GM10266 (cell line): Measurements from ENCODE around the gene PRICKLE1.

Experiments used
- DNase-seq: peaks from one replicate; pipeline ENCODE4 v3.0.0; 2012; ENCODE audit errors: extremely low spot score
- TF ChIP-seq, protein P1 (sequence below): IDR thresholded peaks from 2 replicates; pipeline ENCODE4 v1.5.1; 2012; ENCODE audit warnings: mild to moderate bottlenecking, low read depth; ENCODE audit not compliant: control insufficient read depth, insufficient read depth; ENCODE audit errors: missing control alignments

Gene PRICKLE1

DNA sequence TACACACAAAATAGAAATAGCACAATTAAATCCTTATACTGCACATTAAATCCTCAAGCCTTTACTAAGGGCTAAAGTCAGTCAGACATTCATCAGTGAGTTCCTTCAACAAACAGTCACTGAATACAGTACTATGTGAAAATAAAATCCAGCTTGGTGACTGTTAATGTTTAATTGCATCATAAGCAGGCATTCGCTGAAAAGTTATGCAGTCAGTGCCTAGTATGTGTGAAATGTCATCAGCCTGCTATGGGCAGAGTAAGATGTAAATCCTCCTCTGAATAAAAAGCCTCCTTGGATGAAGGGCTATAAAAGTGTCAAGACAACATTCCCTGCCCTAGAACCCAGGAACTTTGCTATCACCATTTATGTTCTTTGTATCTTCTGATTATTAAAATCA is 116.4 kb downstream of the PRICKLE1 start:
- no peak for DNase-seq
- TF ChIP-seq, protein P1, sequence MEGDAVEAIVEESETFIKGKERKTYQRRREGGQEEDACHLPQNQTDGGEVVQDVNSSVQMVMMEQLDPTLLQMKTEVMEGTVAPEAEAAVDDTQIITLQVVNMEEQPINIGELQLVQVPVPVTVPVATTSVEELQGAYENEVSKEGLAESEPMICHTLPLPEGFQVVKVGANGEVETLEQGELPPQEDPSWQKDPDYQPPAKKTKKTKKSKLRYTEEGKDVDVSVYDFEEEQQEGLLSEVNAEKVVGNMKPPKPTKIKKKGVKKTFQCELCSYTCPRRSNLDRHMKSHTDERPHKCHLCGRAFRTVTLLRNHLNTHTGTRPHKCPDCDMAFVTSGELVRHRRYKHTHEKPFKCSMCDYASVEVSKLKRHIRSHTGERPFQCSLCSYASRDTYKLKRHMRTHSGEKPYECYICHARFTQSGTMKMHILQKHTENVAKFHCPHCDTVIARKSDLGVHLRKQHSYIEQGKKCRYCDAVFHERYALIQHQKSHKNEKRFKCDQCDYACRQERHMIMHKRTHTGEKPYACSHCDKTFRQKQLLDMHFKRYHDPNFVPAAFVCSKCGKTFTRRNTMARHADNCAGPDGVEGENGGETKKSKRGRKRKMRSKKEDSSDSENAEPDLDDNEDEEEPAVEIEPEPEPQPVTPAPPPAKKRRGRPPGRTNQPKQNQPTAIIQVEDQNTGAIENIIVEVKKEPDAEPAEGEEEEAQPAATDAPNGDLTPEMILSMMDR: no peak

DNA sequence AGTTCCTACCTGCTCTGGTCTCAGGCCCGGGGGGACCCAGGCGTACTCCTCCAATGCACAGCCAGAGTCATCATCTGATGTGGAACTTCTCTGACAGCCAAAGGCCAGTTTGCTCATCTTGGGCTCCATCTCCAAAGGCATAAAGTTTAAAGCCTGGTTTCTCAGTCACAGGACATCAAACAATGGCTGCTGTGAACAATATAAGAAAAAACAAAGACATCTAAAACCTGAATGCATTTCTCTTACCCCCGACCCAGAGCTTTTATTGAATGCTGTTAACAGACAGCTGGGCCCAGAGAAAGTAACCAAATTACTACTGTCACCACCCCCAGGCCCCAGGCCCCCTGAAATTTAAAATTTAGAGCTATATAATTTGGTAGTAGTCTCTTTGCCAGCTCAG is 117.2 kb downstream of the PRICKLE1 start:
- DNase-seq: no peak
- TF ChIP-seq, protein P1: no peak

DNA sequence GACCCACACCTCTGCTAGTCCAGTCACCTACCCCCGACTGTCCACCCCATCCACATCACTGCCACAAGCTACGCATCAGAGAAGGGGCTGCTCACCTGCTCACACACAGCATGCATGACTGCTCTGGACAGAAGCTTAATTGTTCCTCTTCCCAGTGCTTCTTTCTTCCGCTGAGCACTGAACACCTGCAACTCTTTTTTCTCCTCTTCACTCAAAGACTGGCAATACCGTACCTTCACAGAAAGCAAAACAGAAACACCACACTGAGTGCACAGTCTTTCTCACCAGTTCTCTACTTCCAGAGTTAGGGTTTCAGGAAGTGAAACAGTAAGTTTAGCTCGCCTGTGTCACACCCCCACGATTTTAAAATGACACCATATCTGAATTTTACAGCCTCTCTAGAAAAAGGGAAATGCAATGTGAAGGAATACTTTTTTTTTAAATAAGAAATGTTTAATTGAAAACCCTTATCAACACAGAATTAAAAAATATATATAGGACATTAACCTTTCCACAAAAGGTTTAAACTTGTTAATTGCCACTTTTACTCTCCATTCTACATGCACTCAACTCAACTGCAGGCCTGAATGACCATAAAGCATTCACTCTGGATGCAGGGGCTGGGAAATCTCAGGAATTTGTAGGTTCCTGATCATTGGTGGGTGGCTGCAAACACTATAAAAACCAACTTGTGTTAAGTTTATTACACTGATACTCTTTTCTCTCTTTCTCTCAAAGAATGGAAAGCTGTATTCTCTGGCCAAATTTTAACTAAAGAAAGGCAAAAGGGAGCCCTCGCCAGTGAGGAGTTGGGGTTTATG is 120.0 kb downstream of the PRICKLE1 start:
- TF ChIP-seq, protein P1: no peak
- peak; percentile 74 for DNase-seq

DNA sequence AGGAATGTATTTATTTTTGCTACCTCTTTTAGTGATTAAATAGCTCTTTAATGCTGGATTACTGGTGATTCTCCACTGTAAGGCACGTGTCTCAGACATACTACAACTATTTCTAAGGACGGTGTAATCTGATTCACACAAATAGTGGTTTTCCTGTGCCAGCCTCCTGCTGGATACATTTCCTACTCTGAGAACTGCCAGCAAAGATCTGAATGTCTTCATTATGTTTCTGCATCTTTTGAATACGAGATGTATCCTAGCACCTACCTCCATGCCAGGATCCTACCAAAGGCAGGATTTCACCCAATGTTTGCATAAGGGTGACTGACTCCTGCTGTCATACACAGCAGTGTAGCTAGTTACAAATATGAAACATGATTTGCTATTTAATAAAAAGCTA is 120.6 kb downstream of the PRICKLE1 start:
- TF ChIP-seq, protein P1: no peak
- DNase-seq: no peak

DNA sequence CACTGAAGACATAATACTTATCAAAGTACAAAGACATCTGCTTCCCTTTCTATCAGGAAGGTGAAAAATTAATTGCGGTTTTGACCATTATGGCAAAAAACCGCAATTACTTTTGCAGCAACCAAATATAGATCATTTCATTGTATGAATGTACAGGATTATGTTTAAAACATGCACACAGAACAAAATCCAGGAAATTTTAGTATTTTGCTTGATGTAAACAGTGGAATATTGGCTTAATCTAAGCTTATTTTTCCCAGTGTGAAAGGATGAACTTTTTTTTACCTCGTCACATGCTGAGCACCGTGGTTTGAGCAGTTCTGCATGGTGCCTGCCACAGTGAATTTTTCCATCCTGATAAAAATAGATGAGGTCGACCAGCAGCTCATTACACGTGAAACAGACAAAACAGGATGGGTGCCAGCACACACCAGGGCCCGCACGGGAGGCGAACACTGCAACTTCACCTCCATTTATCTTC is 121.2 kb downstream of the PRICKLE1 start:
- DNase-seq: no peak
- TF ChIP-seq, protein P1: no peak

DNA sequence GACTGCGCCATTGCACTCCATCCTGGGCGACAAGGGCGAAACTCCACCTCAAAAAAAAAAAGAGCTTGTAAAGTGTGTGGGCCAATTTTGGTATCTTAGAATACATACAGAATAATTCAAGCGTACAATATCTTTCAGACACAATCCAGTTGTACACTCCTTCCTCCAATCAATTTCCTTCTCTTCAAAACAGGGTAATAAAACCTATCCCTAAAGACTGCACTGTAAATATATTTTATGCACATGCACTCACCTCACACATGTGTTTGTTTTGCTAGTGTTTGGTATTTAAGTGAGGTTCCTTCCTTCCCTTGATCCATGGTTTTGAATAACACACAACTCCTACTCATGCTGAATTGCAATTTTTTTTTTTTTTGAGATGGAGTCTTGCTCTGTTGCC is 125.9 kb downstream of the PRICKLE1 start:
- no peak for DNase-seq
- TF ChIP-seq, protein P1: no peak

DNA sequence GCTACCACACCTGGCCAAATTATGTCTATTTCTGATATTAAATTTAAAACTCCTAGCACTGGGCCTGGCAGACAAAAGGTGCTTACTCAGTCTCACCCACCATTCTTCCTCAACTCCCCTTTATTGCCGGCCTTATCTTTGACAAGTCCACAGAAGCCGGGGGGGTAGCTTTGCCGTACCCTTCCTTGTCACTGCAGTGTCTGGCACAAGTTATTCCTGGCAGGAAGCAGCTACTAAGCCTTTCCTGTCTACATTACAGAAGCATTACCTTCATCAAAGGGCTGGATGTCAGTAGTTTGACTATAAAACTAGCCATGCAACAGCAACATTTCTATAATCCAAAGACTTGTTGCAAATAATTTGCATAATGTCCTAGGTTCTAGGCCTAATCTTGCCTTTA is 127.1 kb downstream of the PRICKLE1 start:
- TF ChIP-seq, protein P1: no peak
- DNase-seq: no peak
